Stimulated activated CD4-positive, alpha-beta T cell treated with anti-CD3 and anti-CD28 coated beads, Interleukin-4, amount 100 ng/mL, for 48 hours (primary cell): ENCODE measurements around the gene FBN1.

Experiments
- DNase-seq, 2 donors: peaks; one replicate each; pipeline ENCODE4 v3.0.0-alpha.2; 2020; ENCODE audit warnings: low read depth in 2 of 2

The FBN1 gene

DNA sequence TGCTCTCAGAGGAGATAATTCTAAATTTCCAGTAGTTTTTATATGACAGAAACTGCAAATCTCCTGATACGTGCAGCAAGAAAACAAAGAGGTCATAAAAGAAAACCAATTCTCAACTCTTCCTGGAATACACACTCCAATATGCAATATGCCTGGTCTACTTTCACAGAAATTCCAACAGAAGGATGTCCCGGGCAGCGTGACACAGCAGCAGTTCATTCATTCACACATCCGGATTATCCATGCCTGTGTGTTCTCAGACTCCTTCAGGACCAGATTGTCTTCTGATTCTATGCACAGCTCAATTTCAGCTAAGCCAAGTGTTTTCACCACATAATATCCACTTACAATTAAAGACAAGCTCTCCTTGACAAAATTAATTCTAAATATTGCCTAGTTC, 64.3 kb downstream of the FBN1 start:
- DNase-seq, result no peak

- no peak for DNase-seq
Observed at GRCh38 chr15:48580736-48581135, 64.8 kb downstream of the FBN1 start.

GRCh38 chr15:48579945-48580671, 65.4 kb downstream of the FBN1 start:
- DNase-seq, result no peak

DNA sequence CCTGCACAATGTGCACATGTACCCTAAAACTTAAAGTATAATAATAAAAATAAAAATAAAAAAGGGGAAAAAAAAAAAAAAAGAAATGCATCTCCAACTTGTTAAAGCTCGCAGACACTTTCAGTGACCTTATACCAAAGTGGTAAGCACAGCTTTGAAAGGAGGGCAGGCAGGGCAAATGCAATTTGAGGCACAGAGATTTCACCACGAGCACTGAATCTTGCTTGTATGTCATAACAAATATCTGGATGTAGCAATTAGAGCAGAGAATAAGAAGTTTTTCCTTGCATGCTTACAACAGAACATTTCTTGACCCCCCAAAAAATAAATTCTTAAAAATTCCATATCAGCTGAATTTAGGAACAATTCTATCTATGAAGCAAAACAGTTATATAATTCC, 66.5 kb downstream of the FBN1 start:
- no peak for DNase-seq

GRCh38 chr15:48577469-48577868, 68.0 kb downstream of the FBN1 start:
- no peak for DNase-seq

DNA sequence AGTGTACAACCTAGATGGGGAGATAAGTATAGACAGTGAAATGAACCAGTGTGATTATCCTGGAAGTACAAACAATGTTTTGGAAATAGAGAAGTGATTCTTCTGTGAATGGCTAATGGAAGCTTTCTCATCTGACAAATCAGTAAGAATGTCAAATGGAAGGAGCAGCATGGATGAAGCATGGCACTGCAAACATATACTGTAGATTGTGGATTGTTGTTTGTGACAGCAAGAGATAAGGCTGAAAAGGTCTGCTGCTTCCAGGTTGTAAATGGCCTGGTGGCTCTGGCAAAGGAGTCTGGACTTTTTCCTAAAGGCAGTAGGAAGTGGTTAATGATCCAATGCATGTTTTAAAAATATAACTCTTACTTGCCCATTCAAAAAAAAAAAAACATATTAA, 71.3 kb downstream of the FBN1 start:
- no peak for DNase-seq

- DNase-seq, result no peak
Observed at GRCh38 chr15:48573780-48574179, 71.7 kb downstream of the FBN1 start.

GRCh38 chr15:48572823-48573222, 72.7 kb downstream of the FBN1 start:
- no peak for DNase-seq

DNA sequence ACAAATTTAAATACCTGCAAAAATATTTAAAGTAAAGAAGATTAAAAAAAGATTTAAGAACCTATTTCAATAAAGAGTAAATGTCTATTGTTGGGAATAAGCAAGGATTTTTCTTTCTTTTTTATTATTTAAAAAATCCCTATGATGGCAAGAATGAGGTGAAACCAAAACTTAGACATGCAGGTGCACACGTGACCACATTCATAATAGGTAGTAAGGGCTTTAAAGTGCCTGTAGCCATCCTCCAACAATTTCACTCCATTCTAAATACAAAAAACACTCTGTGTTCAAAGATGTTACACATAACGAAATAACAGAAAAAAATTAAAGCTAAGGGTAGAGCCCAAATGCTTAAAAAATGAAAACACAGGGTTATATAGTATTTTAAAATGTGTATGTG, 74.0 kb downstream of the FBN1 start:
- DNase-seq, result no peak

- no peak for DNase-seq
Observed at GRCh38 chr15:48570822-48571221, 74.7 kb downstream of the FBN1 start.

DNA sequence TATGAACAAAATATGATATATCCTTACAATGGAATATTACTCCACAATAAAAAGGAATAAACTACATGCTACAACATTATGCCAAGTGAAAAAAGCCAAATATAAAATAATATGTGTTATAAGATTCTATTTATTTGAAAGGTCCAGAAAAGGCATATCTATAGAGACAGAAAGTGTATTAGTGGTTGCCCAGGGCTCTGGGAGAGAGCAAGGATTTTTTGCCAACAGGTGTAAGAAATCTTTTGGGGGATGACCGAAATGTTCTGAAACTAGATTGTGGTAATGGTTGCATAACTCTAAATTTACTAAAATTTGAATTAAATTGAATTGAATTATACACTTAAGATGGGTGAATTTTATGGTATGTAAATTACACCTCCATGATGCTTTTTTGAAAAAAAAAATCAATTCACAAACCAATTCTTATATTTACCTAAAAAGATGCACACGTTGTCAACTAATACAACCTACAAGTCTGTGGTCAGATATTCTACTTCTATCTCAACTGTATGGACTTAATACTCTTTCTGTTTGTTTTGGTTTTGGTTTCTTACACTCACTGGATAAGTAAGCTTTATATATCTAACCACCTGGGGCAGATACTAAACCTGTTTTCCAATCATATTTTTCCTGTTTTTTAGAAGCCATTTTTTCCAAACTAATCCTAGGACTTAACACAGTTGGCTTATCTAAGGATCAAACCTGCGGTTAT, 75.8 kb downstream of the FBN1 start:
- DNase-seq, result no peak

GRCh38 chr15:48566668-48567067, 78.8 kb downstream of the FBN1 start:
- DNase-seq, result no peak

DNA sequence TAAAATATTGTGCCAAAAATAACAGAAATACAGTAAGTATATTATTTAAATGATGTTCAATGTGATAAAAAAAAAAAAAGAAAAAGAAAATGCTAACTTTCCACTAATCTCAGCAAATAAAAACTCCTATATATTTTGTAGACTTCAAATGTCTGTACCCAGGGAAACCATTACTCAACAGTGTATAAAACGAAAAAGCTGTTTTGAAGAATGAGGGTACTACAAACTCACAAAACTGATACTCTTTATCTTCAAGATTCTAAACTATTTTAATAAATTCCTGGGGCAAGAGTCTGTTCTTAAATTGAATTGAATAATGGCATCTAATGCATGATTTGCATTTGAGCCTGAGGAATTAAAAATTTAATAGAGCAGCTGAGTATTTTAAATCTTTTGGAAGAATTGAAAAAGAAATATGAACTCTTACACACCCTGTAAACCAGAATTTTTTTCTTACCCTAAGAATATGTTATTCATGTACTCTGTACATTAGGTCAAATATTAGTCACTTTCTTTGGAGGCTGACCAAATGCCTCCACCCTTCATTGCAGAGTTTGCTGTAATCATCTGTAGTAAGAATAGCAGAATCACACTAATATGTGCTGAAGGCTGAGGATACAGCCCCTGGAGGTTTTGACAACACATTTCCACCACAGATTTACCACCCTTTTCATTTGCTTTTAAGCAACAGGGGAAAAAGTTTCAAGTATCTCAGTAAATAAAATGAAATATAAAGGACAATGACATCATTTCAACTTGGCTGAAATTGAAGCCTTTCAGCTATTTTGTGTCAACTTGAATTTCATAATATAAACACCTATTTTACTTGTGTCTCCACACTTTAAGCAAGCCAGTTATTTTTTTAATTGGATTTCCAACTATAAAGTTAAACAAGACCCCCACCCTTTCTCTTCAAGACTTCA, 79.7 kb downstream of the FBN1 start:
- no peak for DNase-seq

DNA sequence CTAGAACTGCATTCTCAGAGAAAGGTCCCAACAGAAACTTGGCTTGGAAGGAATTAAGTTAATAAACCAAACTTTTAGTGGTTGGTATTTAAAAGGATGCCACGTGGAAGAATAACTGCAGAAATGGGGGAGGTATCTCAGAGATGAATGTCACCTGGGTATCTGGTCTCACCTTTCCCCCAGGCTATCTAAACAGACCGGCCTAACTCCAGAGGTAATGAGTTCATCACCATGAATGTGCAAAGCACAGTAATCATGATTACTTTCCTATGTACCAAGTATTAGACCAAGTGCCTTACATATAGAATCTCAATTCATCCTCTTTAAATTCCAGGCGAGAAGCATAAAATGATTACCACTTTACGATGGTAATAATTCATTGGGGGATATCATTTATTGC, 80.8 kb downstream of the FBN1 start:
- no peak for DNase-seq

DNA sequence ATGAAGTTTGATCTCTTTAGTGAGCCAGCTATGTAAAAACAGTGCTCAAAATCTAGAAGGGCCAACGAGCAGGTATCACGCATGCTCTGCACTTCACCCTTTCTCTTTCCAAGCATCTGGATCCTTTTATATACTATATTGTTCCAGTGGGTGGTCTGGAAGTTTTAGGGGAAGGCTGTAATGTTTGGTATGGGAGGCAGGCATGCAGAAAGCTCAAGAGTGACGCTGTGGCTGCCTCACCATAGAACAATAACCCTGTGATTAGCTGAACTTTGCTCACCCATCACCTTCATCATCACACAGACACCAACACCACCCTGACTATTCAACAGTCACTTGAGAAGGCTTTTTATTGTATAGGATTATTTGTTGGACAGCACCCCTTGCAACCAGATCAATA, 81.6 kb downstream of the FBN1 start:
- no peak for DNase-seq

- DNase-seq, result no peak
Observed at GRCh38 chr15:48560321-48561051, 85.0 kb downstream of the FBN1 start.

GRCh38 chr15:48559285-48559684, 86.2 kb downstream of the FBN1 start:
- DNase-seq, result no peak

DNA sequence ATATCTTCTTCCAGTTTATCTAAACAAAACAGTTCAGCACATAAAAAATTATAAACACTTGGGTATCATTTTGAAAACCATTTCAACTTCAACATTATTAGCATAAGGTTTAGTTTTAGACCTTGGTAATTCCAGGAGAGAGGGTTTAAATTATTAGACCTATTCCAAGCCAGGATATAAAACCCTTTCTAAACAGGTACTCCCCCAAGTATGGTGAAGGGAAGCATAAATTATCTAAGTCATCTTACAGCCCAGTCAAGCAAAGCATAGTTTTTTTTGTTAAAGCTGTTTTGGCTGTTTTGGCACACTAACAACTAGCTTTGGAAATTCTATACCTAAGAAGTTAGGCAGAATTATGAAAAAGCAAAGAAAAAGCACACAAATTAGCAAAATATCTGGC, 87.3 kb downstream of the FBN1 start:
- DNase-seq, result no peak

DNA sequence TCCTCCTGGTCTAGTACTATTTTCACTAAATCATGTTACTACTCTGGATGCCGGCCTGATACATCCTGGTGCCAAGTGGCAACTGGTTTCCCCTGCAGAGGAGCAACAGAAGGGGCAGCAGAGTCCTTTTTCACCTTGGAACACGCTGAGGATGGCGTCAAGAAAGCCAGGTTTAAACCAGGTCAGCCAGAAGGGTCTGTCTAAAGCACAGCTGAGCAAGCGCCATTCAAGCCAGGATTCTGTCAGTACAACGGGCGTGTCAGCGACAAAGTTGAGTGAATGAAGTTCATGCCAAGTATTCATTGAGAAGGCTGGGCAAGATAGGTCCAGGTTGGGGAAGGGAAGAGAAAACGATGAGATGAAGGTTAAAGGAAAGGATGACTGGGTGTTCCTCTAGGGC, 88.2 kb downstream of the FBN1 start:
- no peak for DNase-seq

- no peak for DNase-seq
Observed at GRCh38 chr15:48556159-48556897, 89.2 kb downstream of the FBN1 start.

- DNase-seq, result no peak
Observed at GRCh38 chr15:48555241-48555881, 90.1 kb downstream of the FBN1 start.
